ENCODE data around the gene CAPNS2. TPM values are rescaled to one million over a fixed set of nuclear protein-coding genes. Genes with fewer than 3 reads are reported as not detected.

CAPNS2 gene
- total RNA-seq, 2 donors from 2014 or later = 1.0 TPM; not detected in 1

- Histone ChIP-seq H3K27ac (no peak overlapping the region), H3K4me3 (no peak overlapping the region), H3K9me3 (no peaks in the 10 kb centered on the region), H3K36me3 (replicated peaks in 1 of 2; ENCODE audit: insufficient read depth in 1 of 2, low read depth in 2 of 2) (no peaks in the 10 kb centered on the region), H3K27me3 (no peaks in the 10 kb centered on the region), H3K4me1 (no peaks in the 10 kb centered on the region)
- intact Hi-C loops (cut with DNase I) = no loop called here
- no peak for ATAC-seq
- TF ChIP-seq CTCF (IDR thresholded peaks at IDR 0.05) (no peak), POLR2A (IDR thresholded peaks at IDR 0.05) (no peak)
- no peak for DNase-seq
- WGBS, 2 donors = 89% methylated on average over 1 of the region's 1 CpG
Observed at GRCh38 chr16:55530316-55530856, 36.1 kb upstream of the CAPNS2 start.

- no peaks in the 10 kb centered on the region for H3K9me3 ChIP-seq
- ATAC-seq = no peak
- intact Hi-C loops (cut with DNase I) = no loop called here
- WGBS, 2 donors = 86 to 88% methylated on average over 1 of the region's 1 CpG
- H3K27ac ChIP-seq = no peak overlapping the region
- no peak for TF ChIP-seq CTCF (IDR thresholded peaks at IDR 0.05)
- no peak for TF ChIP-seq POLR2A (IDR thresholded peaks at IDR 0.05)
- H3K4me1 ChIP-seq = no peaks in the 10 kb centered on the region
- no peak for DNase-seq
- H3K36me3 ChIP-seq (replicated peaks in 1 of 2; ENCODE audit: insufficient read depth in 1 of 2, low read depth in 2 of 2) = no peaks in the 10 kb centered on the region
- no peak overlapping the region for H3K4me3 ChIP-seq
- H3K27me3 ChIP-seq = no peaks in the 10 kb centered on the region
Observed at GRCh38 chr16:55532227-55532626, 34.3 kb upstream of the CAPNS2 start.

- Histone ChIP-seq H3K4me1 (no peaks in the 10 kb centered on the region), H3K4me3 (no peak overlapping the region), H3K27me3 (no peaks in the 10 kb centered on the region), H3K9me3 (no peaks in the 10 kb centered on the region), H3K36me3 (replicated peaks in 1 of 2; ENCODE audit: insufficient read depth in 1 of 2, low read depth in 2 of 2) (no peaks in the 10 kb centered on the region), H3K27ac (no peak overlapping the region)
- no peak for TF ChIP-seq POLR2A (IDR thresholded peaks at IDR 0.05)
- TF ChIP-seq CTCF (IDR thresholded peaks at IDR 0.05) = no peak
- DNase-seq (no peak), ATAC-seq (no peak)
- WGBS, 2 donors = 75 to 80% methylated on average over 2 of the region's 2 CpGs
- intact Hi-C loops (cut with DNase I) = no loop called here
Observed at GRCh38 chr16:55534756-55535155, 31.7 kb upstream of the CAPNS2 start.

- DNase-seq = no peak
- no peak overlapping the region for H3K4me3 ChIP-seq
- no peaks in the 10 kb centered on the region for H3K9me3 ChIP-seq
- WGBS, 2 donors = 43 to 47% methylated on average over 5 of the region's 5 CpGs
- H3K27me3 ChIP-seq = no peaks in the 10 kb centered on the region
- intact Hi-C loops (cut with DNase I) = no loop called here
- TF ChIP-seq POLR2A (IDR thresholded peaks at IDR 0.05) (no peak), CTCF (IDR thresholded peaks at IDR 0.05) (no peak)
- no peak for ATAC-seq
- H3K27ac ChIP-seq = peak overlapping the region in 1 of 4 donors; percentile 48
- H3K4me1 ChIP-seq = no peaks in the 10 kb centered on the region
- no peaks in the 10 kb centered on the region for H3K36me3 ChIP-seq (replicated peaks in 1 of 2; ENCODE audit: insufficient read depth in 1 of 2, low read depth in 2 of 2)
Observed at GRCh38 chr16:55539049-55539448, 27.4 kb upstream of the CAPNS2 start.

- Histone ChIP-seq H3K36me3 (replicated peaks in 1 of 2; ENCODE audit: insufficient read depth in 1 of 2, low read depth in 2 of 2) (no peaks in the 10 kb centered on the region), H3K27ac (peak overlapping the region in 1 of 4 donors; percentile 40), H3K4me1 (no peaks in the 10 kb centered on the region), H3K4me3 (no peak overlapping the region), H3K9me3 (no peaks in the 10 kb centered on the region), H3K27me3 (no peaks in the 10 kb centered on the region)
- TF ChIP-seq CTCF (IDR thresholded peaks at IDR 0.05) (no peak), POLR2A (IDR thresholded peaks at IDR 0.05) (no peak)
- intact Hi-C loops (cut with DNase I) = no loop called here
- no peak for DNase-seq
- WGBS, 2 donors = 42 to 44% methylated on average over 1 of the region's 1 CpG
- ATAC-seq = no peak
Observed at GRCh38 chr16:55539488-55539887, 27.0 kb upstream of the CAPNS2 start.
